Neuronal stem cell (in vitro differentiated cells): ENCODE data around the gene CHST12.
"Not testable (repeated sequence)": the region's sequence is repeated elsewhere in the genome, so short reads cannot be mapped to it uniquely, and the experiment has no call there.

ENCODE experiments used
- DNase-seq: peaks from one replicate; pipeline ENCODE4 v3.0.0-alpha.2; 2013; ENCODE audit warnings: low spot score
- H2AFZ ChIP-seq: one replicate; pipeline ENCODE4 v1.6.1; 2013; ENCODE audit warnings: mild to moderate bottlenecking, low read length, inconsistent platforms
- H2AK5ac ChIP-seq: 2 replicates; pipeline ENCODE4 v1.6.1; 2013; ENCODE audit warnings: low read depth, mild to moderate bottlenecking, inconsistent platforms, low read length, moderate library complexity, mixed read lengths
- H2BK120ac ChIP-seq: 2 replicates; pipeline ENCODE4 v1.6.1; 2013; ENCODE audit warnings: low read depth, mild to moderate bottlenecking, inconsistent platforms, low read length, moderate library complexity, mixed read lengths
- H2BK12ac ChIP-seq: one replicate; pipeline ENCODE4 v1.6.1; 2013; ENCODE audit warnings: low read length, inconsistent platforms
- H2BK15ac ChIP-seq: 2 replicates; pipeline ENCODE4 v1.6.1; 2013; ENCODE audit warnings: mild to moderate bottlenecking, low read length, inconsistent platforms, mixed read lengths
- H2BK5ac ChIP-seq: one replicate; pipeline ENCODE4 v1.6.1; 2013; ENCODE audit warnings: inconsistent platforms, mild to moderate bottlenecking, low read length, moderate library complexity
- H3K14ac ChIP-seq: one replicate; pipeline ENCODE4 v1.6.1; 2013; ENCODE audit warnings: low read length, inconsistent platforms
- H3K18ac ChIP-seq: 2 replicates; pipeline ENCODE4 v1.6.1; 2013; ENCODE audit warnings: low read length, inconsistent platforms
- H3K23ac ChIP-seq: 2 replicates; pipeline ENCODE4 v1.6.1; 2013; ENCODE audit warnings: low read depth, mild to moderate bottlenecking, mixed read lengths, low read length, inconsistent platforms; ENCODE audit not compliant: poor library complexity
- H3K27ac ChIP-seq: replicated peaks from 3 replicates; pipeline ENCODE4 v1.5.1; 2013; ENCODE audit warnings: low read length, inconsistent platforms
- H3K27me3 ChIP-seq, 3 experiments: 2 replicates each; pipeline ENCODE4 v1.6.1; 2013; ENCODE audit warnings: low read length in 3 of 3, mild to moderate bottlenecking in 2 of 3, inconsistent platforms in 1 of 3, low read depth in 1 of 3, mixed read lengths in 1 of 3, moderate library complexity in 1 of 3; ENCODE audit not compliant: control insufficient read depth in 3 of 3, insufficient read depth in 3 of 3
- H3K36me3 ChIP-seq, 2 donors: replicated peaks in 1 of 2; 2 replicates each; pipeline ENCODE4 v1.6.1; 2013; ENCODE audit warnings: low read length in 2 of 2; ENCODE audit not compliant: control insufficient read depth in 2 of 2, insufficient read depth in 2 of 2
- H3K4ac ChIP-seq: 2 replicates; pipeline ENCODE4 v1.6.1; 2013; ENCODE audit warnings: inconsistent platforms, mild to moderate bottlenecking, low read length, moderate library complexity
- H3K4me1 ChIP-seq, 2 donors: 1 replicate in 1 of 2; 2 replicates in 1 of 2; pipeline ENCODE4 v1.6.1; 2013; ENCODE audit warnings: low read length in 2 of 2, low read depth in 1 of 2; ENCODE audit not compliant: control insufficient read depth in 2 of 2, insufficient read depth in 1 of 2
- H3K4me2 ChIP-seq: one replicate; pipeline ENCODE4 v1.6.1; 2013; ENCODE audit warnings: mild to moderate bottlenecking, low read length, inconsistent platforms; ENCODE audit not compliant: insufficient read depth, poor library complexity, severe bottlenecking
- H3K4me3 ChIP-seq, 2 donors: 2 replicates each; pipeline ENCODE4 v1.5.1; 2013; ENCODE audit warnings: low read length in 2 of 2, mild to moderate bottlenecking in 2 of 2, inconsistent platforms in 1 of 2, moderate library complexity in 1 of 2
- H3K79me1 ChIP-seq: one replicate; pipeline ENCODE4 v1.6.1; 2013; ENCODE audit warnings: low read depth, mild to moderate bottlenecking, inconsistent platforms, low read length, moderate library complexity
- H3K9ac ChIP-seq: one replicate; pipeline ENCODE4 v1.6.1; 2013; ENCODE audit warnings: mild to moderate bottlenecking, low read depth, low read length, inconsistent platforms; ENCODE audit not compliant: poor library complexity
- H3K9me3 ChIP-seq, 2 donors: replicated peaks in 1 of 2; 2 replicates each; pipeline versions ENCODE3 to v1.6.1; 2013; ENCODE audit warnings: low read length in 2 of 2, mild to moderate bottlenecking in 2 of 2, inconsistent platforms in 1 of 2, low read depth in 1 of 2, mixed read lengths in 1 of 2, moderate library complexity in 1 of 2; ENCODE audit not compliant: control insufficient read depth in 2 of 2, insufficient read depth in 1 of 2
- H4K8ac ChIP-seq: one replicate; pipeline ENCODE4 v1.6.1; 2013; ENCODE audit warnings: low read depth, mild to moderate bottlenecking, inconsistent platforms, low read length, moderate library complexity
- H4K91ac ChIP-seq: one replicate; pipeline ENCODE4 v1.6.1; 2013; ENCODE audit warnings: low read length, low read depth, mild to moderate bottlenecking, inconsistent platforms; ENCODE audit not compliant: poor library complexity
- WGBS, 2 donors: extraction: QIAGEN DNeasy Blood & Tissue Kit; methylation state at CpG; one replicate each; pipeline ENCODE4 v1.1.7; 2013; ENCODE audit warnings: missing lambda C conversion rate in 2 of 2, mixed read lengths in 1 of 2; ENCODE audit not compliant: insufficient read length in 2 of 2, insufficient replicate concordance in 1 of 2; ENCODE audit errors: extremely low coverage in 2 of 2; 5-methylcytosine and 5-hydroxymethylcytosine counted together

CHST12 gene

DNA sequence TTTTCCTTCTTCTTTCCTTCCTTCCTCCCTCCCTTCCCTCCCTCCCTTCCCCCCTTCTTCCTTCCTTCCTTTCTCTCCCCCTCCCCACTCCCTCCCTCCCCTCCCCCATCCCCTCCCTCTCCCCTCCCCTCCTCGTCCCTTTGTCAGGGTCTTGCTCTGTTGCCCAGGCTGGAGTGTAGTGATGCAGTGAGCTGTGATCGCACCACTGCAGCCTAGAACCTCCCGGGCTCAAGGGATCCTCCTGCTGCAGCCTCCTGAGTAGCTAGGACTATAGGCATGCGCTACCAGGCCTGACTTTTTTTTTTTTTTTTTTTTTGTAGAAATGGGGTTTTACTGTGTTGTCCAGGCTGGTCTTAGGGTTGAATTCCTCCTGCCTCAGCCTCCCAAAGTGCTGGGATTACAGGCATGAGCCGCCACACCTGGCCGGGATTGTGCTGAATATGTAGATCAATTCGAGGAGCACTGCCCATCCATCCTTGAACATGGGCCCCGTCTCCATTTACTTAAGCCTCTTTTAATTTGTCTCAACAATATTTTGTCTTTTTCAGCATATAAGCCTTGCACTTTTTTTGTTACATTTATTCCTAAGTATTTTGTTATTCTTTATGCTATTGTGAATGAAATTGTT is 49.3 kb downstream of the CHST12 start:
- no peak overlapping the region for H4K91ac ChIP-seq

DNA sequence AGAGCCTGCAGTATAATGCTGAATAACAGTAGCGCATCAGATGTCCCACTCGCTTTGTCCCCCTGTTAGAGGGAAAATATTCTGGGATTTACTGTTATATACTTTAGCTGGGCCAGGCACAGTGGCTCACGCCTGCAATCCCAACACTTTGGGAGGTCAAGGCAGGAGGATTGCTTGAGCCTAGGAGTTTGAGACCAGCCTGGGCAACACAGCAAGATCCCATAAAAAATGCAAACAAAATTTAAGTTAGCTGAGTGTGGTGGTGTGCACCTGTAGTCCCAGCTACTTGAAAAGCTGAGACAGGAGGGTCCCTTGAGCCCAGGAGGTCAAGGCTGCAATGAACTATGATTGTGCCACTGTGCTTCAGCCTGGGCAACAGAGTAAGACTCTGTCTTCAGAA is 50.4 kb downstream of the CHST12 start:
- not testable (repeated sequence) for H3K4me2 ChIP-seq, H3K79me1 ChIP-seq, H2AFZ ChIP-seq, H2BK15ac ChIP-seq, H3K14ac ChIP-seq, H2BK120ac ChIP-seq, H3K23ac ChIP-seq, H3K27ac ChIP-seq, H2BK12ac ChIP-seq, H4K91ac ChIP-seq, H2BK5ac ChIP-seq, H3K4ac ChIP-seq, H3K36me3 ChIP-seq, H2AK5ac ChIP-seq, DNase-seq, H3K4me3 ChIP-seq, H3K18ac ChIP-seq, H4K8ac ChIP-seq, H3K27me3 ChIP-seq, H3K9ac ChIP-seq, H3K9me3 ChIP-seq
- no CpG with 5 or more reads among the region's 3 CpGs for WGBS, 2 donors
- peaks cover 8 to 10% of the 10 kb centered on the region in 2 donors for H3K4me1 ChIP-seq

More for the DNA sequence above, 49.3 kb downstream of the CHST12 start:
- H3K4ac ChIP-seq = no peak overlapping the region
- no peak overlapping the region for H3K18ac ChIP-seq
- H4K8ac ChIP-seq = no peak overlapping the region
- no peak overlapping the region for H3K14ac ChIP-seq
- no peak overlapping the region for H2BK120ac ChIP-seq
- no peak overlapping the region for H3K4me3 ChIP-seq
- H3K79me1 ChIP-seq = no peaks in the 10 kb centered on the region
- H2BK15ac ChIP-seq = no peak overlapping the region
- H3K36me3 ChIP-seq = no peaks in the 10 kb centered on the region
- no CpG with 5 or more reads among the region's 8 CpGs for WGBS, 2 donors
- no peak overlapping the region for H3K9ac ChIP-seq
- DNase-seq = no peak
- H3K4me2 ChIP-seq = no peak overlapping the region
- H3K4me1 ChIP-seq = peaks cover 8 to 10% of the 10 kb centered on the region in 2 donors
- H2BK5ac ChIP-seq = no peak overlapping the region
- H2AK5ac ChIP-seq = no peak overlapping the region
- H3K9me3 ChIP-seq = no peaks in the 10 kb centered on the region
- H2AFZ ChIP-seq = no peak overlapping the region
- no peaks in the 10 kb centered on the region for H3K27me3 ChIP-seq
- H2BK12ac ChIP-seq = no peak overlapping the region
- H3K27ac ChIP-seq = no peak overlapping the region
- H3K23ac ChIP-seq = no peak overlapping the region

GRCh38 chr7:2459674-2460073 is 56.3 kb downstream of the CHST12 start:
- H2BK12ac ChIP-seq = peak overlapping the region; percentile 16
- no peak overlapping the region for H3K4me3 ChIP-seq
- H3K79me1 ChIP-seq = no peaks in the 10 kb centered on the region
- peak overlapping the region; percentile 4 for H4K8ac ChIP-seq
- no peaks in the 10 kb centered on the region for H3K36me3 ChIP-seq
- no peak overlapping the region for H3K27ac ChIP-seq
- peak overlapping the region; percentile 80 for H3K18ac ChIP-seq
- peak overlapping the region; percentile 53 for H2BK5ac ChIP-seq
- no CpG with 5 or more reads among the region's 8 CpGs for WGBS, 2 donors
- H3K9ac ChIP-seq = no peak overlapping the region
- H3K4me2 ChIP-seq = no peak overlapping the region
- H3K9me3 ChIP-seq = peaks cover 0 to 5% of the 10 kb centered on the region in 2 donors
- peak overlapping the region; percentile 45 for H2AFZ ChIP-seq
- peak overlapping the region; percentile 65 for H3K23ac ChIP-seq
- H4K91ac ChIP-seq = no peak overlapping the region
- H2BK120ac ChIP-seq = no peak overlapping the region
- H3K4ac ChIP-seq = no peak overlapping the region
- peak overlapping the region; percentile 67 for H2BK15ac ChIP-seq
- H3K27me3 ChIP-seq = no peaks in the 10 kb centered on the region
- no peak for DNase-seq
- peak overlapping the region; percentile 94 for H2AK5ac ChIP-seq
- no peak overlapping the region for H3K14ac ChIP-seq
- H3K4me1 ChIP-seq = peaks cover 0 to 3% of the 10 kb centered on the region in 2 donors

GRCh38 chr7:2460188-2460587 is 56.8 kb downstream of the CHST12 start:
- H2BK5ac ChIP-seq = peak overlapping the region; percentile 53

More at GRCh38 chr7:2460188-2460587, 56.8 kb downstream of the CHST12 start:
- Histone ChIP-seq H2BK15ac (peak overlapping the region; percentile 67), H3K4me3 (no peak overlapping the region), H2BK12ac (peak overlapping the region; percentile 73), H3K18ac (peak overlapping the region; percentile 80), H2BK120ac (no peak overlapping the region), H3K27me3 (no peaks in the 10 kb centered on the region), H2AK5ac (peak overlapping the region; percentile 94), H4K91ac (no peak overlapping the region), H3K4me2 (no peak overlapping the region), H4K8ac (no peak overlapping the region), H3K4me1 (peaks cover 0 to 3% of the 10 kb centered on the region in 2 donors), H3K27ac (no peak overlapping the region), H2AFZ (no peak overlapping the region), H3K4ac (peak overlapping the region; percentile 37), H3K36me3 (no peaks in the 10 kb centered on the region), H3K23ac (peak overlapping the region; percentile 65), H3K9me3 (peaks cover 0 to 6% of the 10 kb centered on the region in 2 donors), H3K14ac (peak overlapping the region; percentile 56), H3K9ac (no peak overlapping the region), H3K79me1 (no peaks in the 10 kb centered on the region)
- DNase-seq = no peak
- no CpG with 5 or more reads among the region's 23 CpGs for WGBS, 2 donors
